ENCODE measurements around the gene CHODL. TPM values are rescaled to one million over a fixed set of nuclear protein-coding genes. Genes with fewer than 3 reads are reported as not detected.

The CHODL gene
- total RNA-seq, 1 donor from 2014 or later: 0.43 TPM

GRCh38 chr21:18289876-18290275 is 45.2 kb downstream of the CHODL start:
- no peak for DNase-seq (ENCODE audit: low spot score)

DNA sequence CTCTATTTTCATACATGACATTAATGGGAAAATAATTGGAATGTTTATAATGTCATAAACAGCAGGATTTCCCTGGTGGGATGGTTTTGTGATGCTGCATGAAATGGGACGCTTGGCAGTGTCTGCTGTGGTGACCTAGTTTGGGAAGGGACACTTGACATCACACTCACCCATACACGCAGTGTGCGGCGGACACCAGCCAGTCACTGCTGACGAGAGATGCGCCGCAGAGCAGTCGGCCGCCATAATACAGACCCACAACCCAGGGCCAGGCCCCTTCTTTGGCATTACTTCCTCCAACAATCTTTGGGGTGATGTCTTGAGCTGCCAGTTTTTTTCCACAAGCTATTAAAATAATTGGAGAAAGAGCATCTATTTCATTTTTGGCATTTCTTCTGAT is 49.5 kb downstream of the CHODL start:
- no peak for DNase-seq (ENCODE audit: low spot score)

- DNase-seq (ENCODE audit: low spot score): no peak
These were observed 53.6 kb downstream of the CHODL start for GRCh38 chr21:18298228-18298627.

Other genes starting within 250 kb of the CHODL start
- not detected for gene TMPRSS15, start 159.0 kb downstream of the CHODL start, total RNA-seq